HG02642 (cell line): ENCODE data around the gene FABP7.

ENCODE experiments used
- ATAC-seq: cut with Tn5 transposase; IDR thresholded peaks from one replicate; pipeline ENCODE4 v1.9.1; 2021; ENCODE audit warnings: mild to moderate bottlenecking; ENCODE audit not compliant: unreplicated experiment, poor library complexity

Gene FABP7

GRCh38 chr6:122790423-122791309 is 11.2 kb downstream of the FABP7 start:
- no peak for ATAC-seq

GRCh38 chr6:122791310-122791679 is 11.8 kb downstream of the FABP7 start:
- no peak for ATAC-seq

GRCh38 chr6:122792766-122793165 is 13.2 kb downstream of the FABP7 start:
- ATAC-seq, result no peak

- ATAC-seq, result no peak
Observed at GRCh38 chr6:122797537-122797936, 18.0 kb downstream of the FABP7 start.

GRCh38 chr6:122798099-122798641 is 18.7 kb downstream of the FABP7 start:
- peak; percentile 94 for ATAC-seq

- ATAC-seq, result no peak
Observed at GRCh38 chr6:122799140-122799745, 19.7 kb downstream of the FABP7 start.

GRCh38 chr6:122799916-122800686 is 20.6 kb downstream of the FABP7 start:
- ATAC-seq, result no peak

- no peak for ATAC-seq
Observed at GRCh38 chr6:122800906-122801305, 21.4 kb downstream of the FABP7 start.

GRCh38 chr6:122801397-122801796 is 21.9 kb downstream of the FABP7 start:
- no peak for ATAC-seq

GRCh38 chr6:122803171-122803661 is 23.7 kb downstream of the FABP7 start:
- ATAC-seq, result no peak

- ATAC-seq, result no peak
Observed at GRCh38 chr6:122804962-122805485, 25.5 kb downstream of the FABP7 start.

- ATAC-seq, result no peak
Observed at GRCh38 chr6:122806291-122806690, 26.8 kb downstream of the FABP7 start.

- ATAC-seq, result no peak
Observed at GRCh38 chr6:122808121-122808885, 28.8 kb downstream of the FABP7 start.

GRCh38 chr6:122809001-122809400 is 29.5 kb downstream of the FABP7 start:
- ATAC-seq, result no peak

GRCh38 chr6:122809691-122810090 is 30.2 kb downstream of the FABP7 start:
- ATAC-seq, result no peak

GRCh38 chr6:122810189-122810588 is 30.7 kb downstream of the FABP7 start:
- ATAC-seq, result no peak

- ATAC-seq, result no peak
Observed at GRCh38 chr6:122817358-122817757, 37.8 kb downstream of the FABP7 start.

- no peak for ATAC-seq
Observed at GRCh38 chr6:122817766-122818165, 38.2 kb downstream of the FABP7 start.

- ATAC-seq, result no peak
Observed at GRCh38 chr6:122818866-122819265, 39.4 kb downstream of the FABP7 start.

GRCh38 chr6:122821095-122821494 is 41.6 kb downstream of the FABP7 start:
- ATAC-seq, result no peak
